HepG2 (cell line): ENCODE measurements around the gene PIANP. TPM values are rescaled to one million over a fixed set of nuclear protein-coding genes. Genes with fewer than 3 reads are reported as not detected.

ENCODE experiments used
- ATAC-seq: fragments of 200-7000 bp; cut with Tn5 transposase; 3 replicates; pipeline ENCODE4 v1.9.1; 2020; ENCODE audit warnings: mild to moderate bottlenecking, moderate library complexity
- BruUV-seq: library from RNA; stranded (reverse); fragments of 400-500 nt; replicated peaks from 2 replicates; lab custom pipeline; 2021; lab: Mats Ljungman, UMichigan
- CTCF ChIA-PET: fragments of 300-600 bp; formaldehyde crosslinking; extraction: SDS; loops from one replicate; lab custom pipeline; 2021; ENCODE audit warnings: low total read pairs, inconsistent platforms, low intra/inter-chr PET ratio; lab: Yijun Ruan, JAX
- POLR2A ChIA-PET: fragments of 350-600 bp; sonication (Branson Sonifier 250); formaldehyde crosslinking; loops from one replicate; lab custom pipeline; 2020; ENCODE audit warnings: antibody characterized with exemption, inconsistent platforms; lab: Yijun Ruan, JAX
- DNase-seq: peaks from one replicate; pipeline ENCODE4 v3.0.0-alpha.2; 2015; ENCODE audit warnings: low spot score
- FAIRE-seq: peaks from 3 replicates; lab custom pipeline; 2011; peaks lifted over from hg19 to GRCh38; lab: Jason Lieb, UNC
- H2AFZ ChIP-seq: one replicate; pipeline ENCODE4 v1.6.1; 2011; ENCODE audit warnings: low read length, inconsistent platforms
- H3K27ac ChIP-seq: fragments of 300-600 bp; 3 replicates; pipeline ENCODE4 v1.8.0; 2011; ENCODE audit warnings: mixed run types, mild to moderate bottlenecking, mixed read lengths, low read length, inconsistent platforms; ENCODE audit not compliant: insufficient read depth; ENCODE audit errors: extremely low read length
- H3K27me3 ChIP-seq, 2 experiments: fragments of 200-600 bp in 1 of 2; 2 replicates in 1 of 2; 3 replicates in 1 of 2; pipeline versions ENCODE4 v1.6.0 to v1.8.0; 2011; ENCODE audit warnings: low read length in 2 of 2, mild to moderate bottlenecking in 2 of 2, moderate library complexity in 2 of 2, inconsistent platforms in 1 of 2; ENCODE audit not compliant: insufficient read depth in 2 of 2, control insufficient read depth in 1 of 2
- H3K36me3 ChIP-seq, 2 experiments: fragments of 200-600 bp in 1 of 2; replicated peaks in 1 of 2; 2 replicates in 1 of 2; 3 replicates in 1 of 2; pipeline versions ENCODE4 v1.5.1 to v1.8.0; 2011; ENCODE audit warnings: low read length in 2 of 2, inconsistent platforms in 1 of 2; ENCODE audit not compliant: insufficient read depth in 2 of 2, control insufficient read depth in 1 of 2
- H3K4me1 ChIP-seq: 2 replicates; pipeline ENCODE4 v1.5.1; 2012; ENCODE audit warnings: low read length, inconsistent platforms; ENCODE audit not compliant: insufficient read depth
- H3K4me2 ChIP-seq: 2 replicates; pipeline ENCODE4 v1.6.0; 2011; ENCODE audit warnings: low read depth, low read length, inconsistent platforms
- H3K4me3 ChIP-seq, 3 experiments: fragments of 200-600 bp in 1 of 3; sonication (generic), shearing (Covaris generic) in 1 of 3; replicated peaks in 1 of 3; 2 replicates each; pipeline ENCODE4 v1.5.1; 2011 to 2016; ENCODE audit warnings: low read length in 3 of 3, inconsistent platforms in 2 of 3, low read depth in 2 of 3, mild to moderate bottlenecking in 2 of 3, control low read depth in 1 of 3, mixed read lengths in 1 of 3; ENCODE audit not compliant: insufficient read depth in 1 of 3
- H3K79me2 ChIP-seq: one replicate; pipeline ENCODE4 v1.6.1; 2011; ENCODE audit warnings: low read length, inconsistent platforms; ENCODE audit not compliant: insufficient read depth
- H3K9ac ChIP-seq: 2 replicates; pipeline ENCODE4 v1.6.0; 2011; ENCODE audit warnings: mild to moderate bottlenecking, low read depth, low read length, inconsistent platforms; ENCODE audit not compliant: insufficient read depth
- H3K9me3 ChIP-seq: 2 replicates; pipeline ENCODE4 v1.5.1; 2012; ENCODE audit warnings: mild to moderate bottlenecking, low read length
- H4K20me1 ChIP-seq: 2 replicates; pipeline ENCODE4 v1.6.0; 2011; ENCODE audit warnings: inconsistent platforms, mild to moderate bottlenecking, low read length, moderate library complexity; ENCODE audit not compliant: insufficient read depth
- ATF7-NPFF ChIP-seq: sonication (generic); formaldehyde crosslinking; IDR thresholded peaks from 2 replicates; pipeline ENCODE4 v1.8.1; 2023; ENCODE audit warnings: mild to moderate bottlenecking, low read depth, missing genetic modification reagents, moderate library complexity
- FOXA3 ChIP-seq: IDR thresholded peaks from 2 replicates; pipeline ENCODE4 v1.6.1; 2016; ENCODE audit warnings: missing genetic modification reagents, missing compliant biosample characterization
- MED8 ChIP-seq: sonication (generic); formaldehyde crosslinking; IDR thresholded peaks from 2 replicates; pipeline ENCODE4 v1.8.1; 2023; ENCODE audit warnings: mild to moderate bottlenecking, missing genetic modification reagents; ENCODE audit not compliant: insufficient replicate concordance
- MEIS1 ChIP-seq: sonication (generic); formaldehyde crosslinking; IDR thresholded peaks from 2 replicates; pipeline ENCODE4 v1.9.0; 2021; ENCODE audit warnings: mild to moderate bottlenecking, missing genetic modification reagents, moderate library complexity, borderline replicate concordance
- NCOA5 ChIP-seq: sonication (generic); formaldehyde crosslinking; IDR thresholded peaks from 2 replicates; pipeline ENCODE4 v1.4.0; 2020; ENCODE audit warnings: missing genetic modification reagents
- NR2F1 ChIP-seq, 2 experiments: fragments of 450-650 bp in 1 of 2; formaldehyde crosslinking in 1 of 2; IDR thresholded peaks; 2 replicates each; pipeline versions ENCODE4 v1.5.0 to v1.6.1; 2016 to 2020; ENCODE audit warnings: mild to moderate bottlenecking in 1 of 2, missing compliant biosample characterization in 1 of 2, missing genetic modification reagents in 1 of 2, moderate library complexity in 1 of 2
- POLR2AphosphoS5 ChIP-seq: IDR thresholded peaks from 2 replicates; pipeline ENCODE4 v1.6.1; 2012; ENCODE audit warnings: low read depth, low read length
- SP2 ChIP-seq: sonication (generic); formaldehyde crosslinking; IDR thresholded peaks from 2 replicates; pipeline ENCODE4 v1.5.1; 2020; ENCODE audit warnings: mild to moderate bottlenecking, missing genetic modification reagents
- ZMAT3 ChIP-seq: sonication (generic); formaldehyde crosslinking; conservative IDR thresholded peaks from 2 replicates; pipeline ENCODE4 v1.7.0; 2021; ENCODE audit warnings: missing genetic modification reagents
- ZMYM3 ChIP-seq: sonication (generic); formaldehyde crosslinking; IDR thresholded peaks from 2 replicates; pipeline ENCODE4 v1.5.1; 2020; ENCODE audit warnings: mild to moderate bottlenecking, missing genetic modification reagents
- ZNF282 ChIP-seq: fragments of 450-650 bp; IDR thresholded peaks from 2 replicates; pipeline ENCODE4 v1.6.1; 2018; ENCODE audit not compliant: partially characterized antibody
- ZNF296 ChIP-seq: sonication (generic); formaldehyde crosslinking; conservative IDR thresholded peaks from 2 replicates; pipeline ENCODE4 v1.5.0; 2020; ENCODE audit warnings: mild to moderate bottlenecking, missing genetic modification reagents
- ZNF501 ChIP-seq: sonication (generic); formaldehyde crosslinking; IDR thresholded peaks from 2 replicates; pipeline ENCODE4 v1.5.1; 2020; ENCODE audit warnings: mild to moderate bottlenecking, moderate library complexity, missing genetic modification reagents
- ZNF614 ChIP-seq: IDR thresholded peaks from 2 replicates; pipeline ENCODE4 v1.6.1; 2018; ENCODE audit warnings: missing biosample characterization, missing genetic modification reagents, inconsistent platforms, borderline replicate concordance
- ZNF746 ChIP-seq: sonication (generic); formaldehyde crosslinking; IDR thresholded peaks from 2 replicates; pipeline ENCODE4 v1.8.0; 2022; ENCODE audit warnings: mild to moderate bottlenecking, missing genetic modification reagents
- ZNF75D ChIP-seq: sonication (generic); formaldehyde crosslinking; IDR thresholded peaks from 2 replicates; pipeline ENCODE4 v1.8.1; 2023; ENCODE audit warnings: missing genetic modification reagents, mild to moderate bottlenecking, borderline replicate concordance
- ZNF83 ChIP-seq: sonication (generic); formaldehyde crosslinking; IDR thresholded peaks from 2 replicates; pipeline ENCODE4 v1.4.0; 2020; ENCODE audit warnings: missing genetic modification reagents, mild to moderate bottlenecking, borderline replicate concordance
- WGBS: methylation state at CpG from one replicate; pipeline ENCODE4 v1.1.6; 2017; ENCODE audit warnings: low lambda C conversion rate; 5-methylcytosine and 5-hydroxymethylcytosine counted together
- in situ Hi-C: cut with HindIII; loops from 2 replicates; pipeline ENCODE4 v1.10.0; 2017; ENCODE audit warnings: low pct_unique_long_range_greater_than_20kb; ENCODE audit not compliant: extremely low pct_ligation_motif_present
- intact Hi-C: fragments of 100-400 bp; cut with micrococcal nuclease; formaldehyde crosslinking; loops from one replicate; pipeline ENCODE4 v1.10.0; 2022; ENCODE audit not compliant: unreplicated experiment
- polyA plus RNA-seq, 8 experiments: library from polyadenylated mRNA; depleted of rRNA in 3 of 8; stranded (reverse) in 7 of 8; unstranded in 1 of 8; fragments of >200 nt; fragmentation: Illumina TruSeq in 4 of 8; extraction: Trizol in 4 of 8; gene quantifications; 2 replicates each; pipeline versions ENCODE4 v1.2.1 to v1.2.3, GENCODE V29; 2011 to 2016; ENCODE audit warnings: low read depth in 4 of 8, missing spikeins in 1 of 8, mixed read lengths in 1 of 8; ENCODE audit not compliant: insufficient read depth in 1 of 8
- total RNA-seq, 5 experiments: library from RNA; depleted of rRNA; stranded (reverse); fragments of >200 nt; fragmentation: Illumina TruSeq; extraction: Trizol; gene quantifications; 2 replicates each; pipeline ENCODE4 v1.2.3, GENCODE V29; 2016; ENCODE audit warnings: low read depth in 1 of 5
- TF ChIP-seq, protein P1 (sequence below), 2 experiments: sonication (generic) in 1 of 2; formaldehyde crosslinking in 1 of 2; IDR thresholded peaks; 2 replicates each; pipeline versions ENCODE4 v1.6.1 to v1.9.0; 2014 to 2022; ENCODE audit warnings: antibody characterized with exemption in 1 of 2, borderline replicate concordance in 1 of 2, inconsistent platforms in 1 of 2, low read depth in 1 of 2, missing genetic modification reagents in 1 of 2

PIANP gene
- total and polyA plus RNA-seq, 2 of the 13 experiments (the other 11 are each of a cell fraction or from before 2014, with no cell fraction given): not detected

DNA sequence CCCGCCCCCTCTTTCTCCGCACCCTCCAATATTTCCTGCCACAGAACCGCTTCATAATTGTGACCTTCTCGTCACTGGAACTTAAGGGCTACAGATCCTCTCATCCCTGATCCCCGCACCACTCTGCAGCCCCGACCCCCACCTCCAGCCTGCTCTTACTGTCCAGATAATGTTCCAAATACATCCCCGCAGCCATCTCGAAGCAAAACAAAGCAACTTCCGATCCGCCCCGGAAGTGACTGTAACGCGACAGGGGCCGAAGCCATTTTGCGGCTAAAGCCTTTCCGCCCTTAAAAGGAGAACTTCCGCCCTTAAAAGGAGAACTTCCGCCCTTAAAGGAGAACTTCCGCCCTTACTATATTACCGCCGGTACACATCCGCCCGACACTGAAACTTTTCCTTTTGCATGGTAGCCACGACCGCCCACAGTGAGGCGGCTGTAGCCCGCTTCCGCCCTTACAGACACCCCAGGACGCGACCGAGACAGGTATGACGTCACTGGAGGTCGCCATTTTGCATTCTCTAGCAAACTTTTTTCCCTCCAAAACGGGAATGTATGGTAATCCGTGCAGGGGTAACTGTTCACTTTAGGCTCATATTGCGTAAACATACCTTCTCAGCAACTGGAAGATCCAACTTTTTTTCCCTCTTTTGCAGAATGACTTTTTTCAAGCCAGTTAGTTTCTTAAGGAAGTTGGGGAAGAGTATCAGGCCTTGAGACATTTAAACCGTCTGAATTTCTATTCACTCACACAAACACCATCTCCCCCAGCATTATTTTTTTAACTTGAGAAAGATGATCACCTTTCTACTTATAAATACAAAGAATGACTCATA, 37.5 kb downstream of the PIANP start, which contains the start of gene ING4:
Gene ING4, minus strand, starts transcription at position 214 of the 837 bp plus-strand sequence. Its CDS starts 18 bp downstream, at position 196.
- Histone ChIP-seq H3K79me2 (peaks cover 7% of the 10 kb centered on the region), H3K27me3 (no peaks in the 10 kb centered on the region; a peak in 1 of 5 replicates), H3K4me1 (peaks cover 18% of the 10 kb centered on the region), H4K20me1 (no peaks in the 10 kb centered on the region), H3K9me3 (no peaks in the 10 kb centered on the region), H2AFZ (peak within 1 kb of the TSS; percentile 99), H3K4me2 (peak within 1 kb of the TSS; percentile 79), H3K27ac (peak within 1 kb of the TSS; percentile 72), H3K4me3 (peak within 1 kb of the TSS; percentile 77 to 92 (median 87)), H3K36me3 (peaks cover 1 to 14% of the 10 kb centered on the region in 2 experiments; a peak in 4 of 5 replicates), H3K9ac (peak within 1 kb of the TSS; percentile 81)
- ATAC-seq (peak; percentile 99), FAIRE-seq (peak; percentile 90), DNase-seq (peak; percentile 99)
- intact Hi-C loops: loop anchor here (1.0 to 2.0 kb wide), 2 partner anchors 26 to 46 kb away; partner anchors contain the start of gene ZNF384
- in situ Hi-C loops: loop anchor here (5.0 kb wide), 1 partner anchor 34 kb away; no protein-coding TSS in a partner anchor
- WGBS: 2% methylated on average over 24 of the region's 37 CpGs
- ChIA-PET CTCF (no interaction called here), POLR2A (interaction anchor here (3.4 kb wide), 1 partner anchor 26 kb away, joined by 19 read pairs; the partner anchor contains the start of gene ZNF384)
- BruUV-seq: no TSS peak
- peak; percentile 64 for TF ChIP-seq POLR2AphosphoS5
- TF ChIP-seq ZMAT3 (CRISPR knock-in tag): 0 out of 2 replicates have a peak, but pooled peaks have one; percentile 43
- TF ChIP-seq FOXA3 (CRISPR knock-in tag): peak; percentile 84
- TF ChIP-seq SP2 (CRISPR knock-in tag): peak; percentile 81
- TF ChIP-seq MEIS1 (CRISPR knock-in tag): no peak
- no peak for TF ChIP-seq ZMYM3 (CRISPR knock-in tag)
- TF ChIP-seq ZNF296: no peak; the same call in 1 of the 2 replicates
- TF ChIP-seq ATF7-NPFF (CRISPR knock-in tag): no peak
- TF ChIP-seq, protein P1, sequence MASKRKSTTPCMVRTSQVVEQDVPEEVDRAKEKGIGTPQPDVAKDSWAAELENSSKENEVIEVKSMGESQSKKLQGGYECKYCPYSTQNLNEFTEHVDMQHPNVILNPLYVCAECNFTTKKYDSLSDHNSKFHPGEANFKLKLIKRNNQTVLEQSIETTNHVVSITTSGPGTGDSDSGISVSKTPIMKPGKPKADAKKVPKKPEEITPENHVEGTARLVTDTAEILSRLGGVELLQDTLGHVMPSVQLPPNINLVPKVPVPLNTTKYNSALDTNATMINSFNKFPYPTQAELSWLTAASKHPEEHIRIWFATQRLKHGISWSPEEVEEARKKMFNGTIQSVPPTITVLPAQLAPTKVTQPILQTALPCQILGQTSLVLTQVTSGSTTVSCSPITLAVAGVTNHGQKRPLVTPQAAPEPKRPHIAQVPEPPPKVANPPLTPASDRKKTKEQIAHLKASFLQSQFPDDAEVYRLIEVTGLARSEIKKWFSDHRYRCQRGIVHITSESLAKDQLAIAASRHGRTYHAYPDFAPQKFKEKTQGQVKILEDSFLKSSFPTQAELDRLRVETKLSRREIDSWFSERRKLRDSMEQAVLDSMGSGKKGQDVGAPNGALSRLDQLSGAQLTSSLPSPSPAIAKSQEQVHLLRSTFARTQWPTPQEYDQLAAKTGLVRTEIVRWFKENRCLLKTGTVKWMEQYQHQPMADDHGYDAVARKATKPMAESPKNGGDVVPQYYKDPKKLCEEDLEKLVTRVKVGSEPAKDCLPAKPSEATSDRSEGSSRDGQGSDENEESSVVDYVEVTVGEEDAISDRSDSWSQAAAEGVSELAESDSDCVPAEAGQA (IDR thresholded peaks at IDR 0.05; ENCODE audit: low read depth): peak; percentile 99
- TF ChIP-seq, protein P1 (CRISPR knock-in tag; IDR thresholded peaks at IDR 0.05; ENCODE audit: borderline replicate concordance): no peak
- no peak for TF ChIP-seq ZNF75D (CRISPR knock-in tag)
- TF ChIP-seq MED8 (CRISPR knock-in tag): no peak
- TF ChIP-seq ZNF83: no peak
- TF ChIP-seq ZNF501 (CRISPR knock-in tag): peak; percentile 97
- TF ChIP-seq NCOA5 (CRISPR knock-in tag): no peak
- TF ChIP-seq NR2F1 (CRISPR knock-in tag; IDR thresholded peaks at IDR 0.05): no peak
- TF ChIP-seq ZNF282: no peak
- no peak; the same call in 1 of the 2 replicates for TF ChIP-seq ZNF614 (CRISPR knock-in tag)
- TF ChIP-seq ZNF746: peak; percentile 51; the same call in 1 of the 2 replicates
